NCI-H2081 (cell line): Measurements from ENCODE around the gene PDE1C.
A peak's percentile ranks its signal among the peaks of the same experiment; 100 is the strongest.

ENCODE experiments used
- DNase-seq, 2 experiments: peaks; one replicate each; lab custom pipeline; 2025; lab: John Stamatoyannopoulos, UW

The PDE1C gene

DNA sequence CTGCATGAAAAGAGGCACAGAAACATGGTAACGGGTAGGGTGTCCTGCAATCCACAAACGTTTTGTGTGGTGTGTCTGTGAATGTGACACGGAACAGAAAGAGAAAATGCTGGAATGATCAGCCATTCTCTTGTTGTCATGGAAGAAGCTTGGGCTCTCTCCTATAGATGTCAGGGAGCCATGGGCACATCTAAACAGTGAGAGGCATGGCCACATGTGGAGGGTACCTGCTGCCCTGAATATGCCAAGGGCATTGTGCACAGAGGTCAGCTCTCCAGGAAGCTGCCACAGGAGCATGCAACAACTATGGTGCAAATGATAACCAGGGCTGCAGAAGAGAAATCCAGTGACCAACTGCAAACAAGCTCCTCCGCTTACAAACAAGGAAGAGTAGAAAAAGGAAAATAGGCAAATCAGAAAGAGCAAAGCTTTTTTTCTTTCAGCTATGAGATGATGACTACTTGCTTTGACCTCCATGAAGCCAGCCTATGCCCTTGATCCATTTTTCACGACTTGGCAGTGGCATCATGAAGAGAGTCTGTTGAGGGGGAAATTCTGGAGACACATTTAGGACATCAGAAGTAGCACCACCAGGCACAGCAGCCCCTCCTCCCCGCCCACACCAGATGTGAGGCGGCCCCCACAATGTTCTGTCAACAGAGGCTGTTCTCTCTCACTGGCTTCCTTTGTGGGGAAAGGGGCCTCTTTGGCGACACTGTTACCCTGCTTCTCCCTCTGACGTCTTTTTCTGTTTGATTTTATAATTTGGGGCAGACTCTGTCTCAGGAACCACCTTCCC lies 4.8 kb upstream of the PDE1C start:
- DNase-seq, result no peak

DNA sequence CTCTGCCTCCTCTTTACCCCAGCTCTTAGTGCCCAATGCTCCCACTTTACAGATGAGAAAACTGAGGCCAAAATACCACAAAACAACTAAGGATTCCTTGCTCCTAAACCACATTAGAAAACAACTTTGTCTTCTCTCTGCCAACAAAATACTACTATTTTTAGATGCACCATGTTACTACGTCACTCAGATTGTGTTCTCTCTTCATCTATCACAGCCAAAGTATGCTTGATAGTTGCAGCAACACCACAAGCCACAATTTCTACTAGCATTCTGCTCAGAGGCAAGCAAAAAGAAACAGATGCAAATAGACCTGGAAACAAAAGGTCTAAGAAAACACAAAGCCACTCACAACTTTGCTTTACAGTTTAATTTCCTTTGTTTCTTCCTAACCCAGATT lies 3.3 kb upstream of the PDE1C start:
- DNase-seq, result no peak

DNA sequence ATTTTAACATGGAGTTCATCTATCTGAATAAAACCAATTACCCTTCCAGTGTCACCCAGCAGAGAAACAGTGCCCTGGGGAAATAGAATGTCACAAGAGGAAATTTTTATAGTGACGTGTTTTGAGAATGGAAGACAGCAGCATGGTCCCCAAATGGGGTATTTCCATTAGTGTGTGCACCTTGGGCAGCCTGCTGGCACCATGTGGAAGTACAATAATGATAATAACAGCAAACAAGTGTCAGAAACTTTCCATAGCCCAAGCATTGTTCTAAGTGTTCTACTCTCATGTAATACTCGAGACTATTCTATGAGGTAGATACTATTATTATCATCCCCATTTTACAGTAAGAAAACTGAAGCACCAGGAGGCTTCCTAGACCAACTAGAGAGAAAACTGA lies 2.2 kb upstream of the PDE1C start:
- DNase-seq, result no peak

DNA sequence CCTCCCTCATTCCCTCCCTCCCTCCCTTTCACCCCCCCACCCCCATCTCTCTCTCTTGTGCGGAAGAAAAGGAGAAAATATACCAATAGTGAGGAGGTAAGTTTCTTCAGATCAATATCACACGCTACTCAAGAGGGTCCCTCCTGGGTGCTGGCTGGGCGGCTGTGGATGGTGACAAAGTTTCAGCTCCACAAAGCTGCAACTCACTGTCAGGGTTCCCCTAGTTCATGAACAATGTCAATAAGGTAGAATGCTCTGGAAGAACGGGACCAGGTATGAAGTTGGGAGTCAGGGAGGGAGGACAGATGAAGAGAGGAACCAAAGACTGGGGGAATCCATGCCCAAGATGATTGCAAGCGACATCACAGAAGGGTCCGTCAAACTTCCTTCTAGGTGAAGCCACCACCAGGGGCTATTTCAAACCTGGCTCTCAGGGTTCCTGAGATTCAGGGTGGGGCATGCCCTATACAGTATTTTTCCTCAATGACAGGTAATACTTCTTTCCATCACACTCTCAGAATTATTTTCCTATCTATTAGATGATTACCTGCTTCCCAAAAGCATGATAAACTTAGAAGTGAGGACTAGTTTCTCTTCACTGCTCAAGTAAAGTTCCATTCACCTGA lies 1.4 kb upstream of the PDE1C start:
- no peak for DNase-seq

DNA sequence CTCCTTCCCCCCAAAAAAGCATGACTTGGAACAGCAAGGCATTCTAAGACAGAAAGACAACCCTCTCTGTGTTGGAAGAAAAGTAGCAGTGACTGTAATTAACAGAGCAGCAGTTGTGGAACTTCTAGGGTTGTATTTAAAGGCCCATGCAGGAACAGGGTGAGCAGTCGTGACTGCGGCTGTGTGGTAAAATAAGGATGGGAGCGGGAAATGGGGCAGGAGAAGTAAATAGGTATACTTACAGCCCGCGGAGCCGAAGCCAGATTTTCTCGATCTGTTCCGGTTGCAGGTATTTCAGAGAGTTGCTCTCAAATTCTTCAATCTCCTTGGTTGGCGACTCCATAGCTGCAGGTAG lies 179 bp downstream of the PDE1C start:
- DNase-seq, result no peak

DNA sequence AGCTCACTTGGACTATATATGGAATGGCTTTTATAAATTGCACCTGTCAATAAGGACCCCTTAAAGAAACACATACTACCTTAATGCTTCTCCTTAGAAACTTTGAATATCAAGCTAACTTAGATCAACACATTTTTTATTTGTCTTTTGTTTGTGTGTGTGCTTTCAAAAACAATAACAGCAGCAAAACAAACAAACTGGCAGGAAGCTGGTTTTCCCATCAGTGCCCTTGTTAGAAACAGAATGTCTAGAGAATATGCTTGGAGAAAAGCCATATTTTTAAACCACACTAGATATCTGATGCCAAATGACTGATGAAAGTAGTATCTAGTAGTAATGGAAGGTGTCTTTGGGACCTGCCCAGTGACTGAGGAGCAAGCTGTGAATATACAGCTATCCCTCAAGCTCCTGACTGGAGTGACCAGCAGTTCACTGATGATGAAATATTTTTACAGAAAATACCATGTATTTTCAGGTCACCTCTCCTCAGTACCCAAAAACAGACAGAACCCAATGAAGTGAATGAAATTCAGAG lies 1.0 kb downstream of the PDE1C start:
- no peak for DNase-seq

DNA sequence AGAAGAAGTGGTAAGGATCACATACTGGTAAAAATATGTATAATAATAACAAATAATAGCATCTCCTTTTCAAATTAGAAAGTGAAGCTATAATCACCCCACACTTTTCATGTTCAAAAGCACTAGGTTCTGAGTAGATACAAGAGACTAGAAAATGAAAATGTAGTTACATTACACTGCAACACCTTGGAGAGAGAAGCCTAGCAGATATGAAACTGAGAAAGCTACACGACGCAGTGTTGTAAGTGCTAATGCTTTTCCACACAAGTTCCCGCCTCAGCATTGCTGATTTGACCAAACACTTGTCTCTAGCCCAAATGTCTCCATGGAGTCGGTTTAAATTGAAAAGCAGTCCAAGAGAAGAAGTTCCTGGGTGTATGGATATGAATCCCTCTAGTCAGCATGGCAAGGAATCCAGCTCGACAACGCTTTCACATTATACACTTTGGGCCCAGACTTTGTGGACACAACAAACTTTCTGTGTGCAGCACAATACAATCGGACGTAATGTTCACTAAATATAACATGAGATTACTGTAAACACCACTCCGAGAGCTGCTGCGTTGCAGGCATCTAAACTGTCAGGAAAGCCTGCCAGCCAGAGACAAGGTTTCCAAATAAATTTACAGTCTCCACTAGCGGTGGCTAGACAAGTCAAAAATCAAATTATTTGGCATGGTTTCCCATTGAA lies 1.7 kb downstream of the PDE1C start:
- DNase-seq, result no peak

DNA sequence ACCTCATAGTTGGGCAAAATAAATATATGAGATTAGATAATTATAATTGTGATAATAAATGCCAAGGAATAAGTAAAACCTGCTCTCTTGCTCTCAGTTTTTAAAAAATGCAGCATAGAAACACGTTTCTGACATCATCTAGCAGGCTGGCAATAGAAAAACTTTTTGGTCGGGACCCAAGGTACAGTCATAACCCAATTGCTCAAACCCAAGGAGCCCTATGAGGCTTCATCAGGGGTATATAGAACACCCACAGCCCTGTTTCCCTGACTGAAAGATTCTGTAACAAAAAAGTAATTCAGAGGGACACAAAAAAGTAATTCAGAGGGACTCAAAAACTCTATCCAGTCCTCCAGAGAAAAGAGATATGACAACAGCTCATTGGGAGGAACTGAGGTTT lies 3.8 kb downstream of the PDE1C start:
- DNase-seq, result no peak

DNA sequence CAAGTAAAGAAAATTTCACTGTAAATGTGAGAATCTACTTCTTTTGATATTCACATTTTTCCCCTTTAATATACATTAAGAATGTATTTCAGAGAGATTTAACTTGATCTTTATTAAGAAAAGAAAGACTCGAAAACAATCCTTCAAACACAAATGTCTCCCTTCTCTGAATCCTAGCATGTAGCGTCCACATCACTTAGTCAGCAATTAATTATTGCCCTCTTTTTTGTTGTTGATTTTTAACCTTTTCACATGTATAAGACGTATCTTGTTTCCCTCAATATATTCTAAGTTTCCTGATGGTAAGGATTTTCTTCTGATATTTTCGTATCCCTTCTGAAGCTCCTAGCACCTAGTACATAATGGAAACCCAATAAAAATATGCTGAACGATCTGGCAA lies 6.6 kb downstream of the PDE1C start:
- DNase-seq, result no peak

DNA sequence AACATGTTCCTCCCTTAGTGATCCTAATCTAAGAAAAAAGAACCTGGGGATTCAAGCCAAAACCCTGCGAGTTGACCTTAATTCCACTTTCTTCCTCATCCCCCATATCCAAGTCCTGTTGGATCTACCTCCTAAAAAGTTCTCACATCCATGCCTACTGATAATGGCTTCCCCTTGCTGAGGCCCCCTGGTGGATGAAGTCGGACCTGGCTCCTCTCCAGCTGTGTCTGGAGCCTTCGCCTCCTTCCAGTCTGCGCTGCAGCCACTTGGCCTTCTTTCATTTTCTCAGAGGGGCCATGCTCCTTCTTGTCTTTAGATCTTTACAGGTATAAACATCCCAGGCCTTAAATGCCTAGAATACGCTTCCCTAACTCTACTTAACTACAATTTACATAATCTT lies 8.1 kb downstream of the PDE1C start:
- DNase-seq, result peak in 1 of 2 experiments; percentile 28

DNA sequence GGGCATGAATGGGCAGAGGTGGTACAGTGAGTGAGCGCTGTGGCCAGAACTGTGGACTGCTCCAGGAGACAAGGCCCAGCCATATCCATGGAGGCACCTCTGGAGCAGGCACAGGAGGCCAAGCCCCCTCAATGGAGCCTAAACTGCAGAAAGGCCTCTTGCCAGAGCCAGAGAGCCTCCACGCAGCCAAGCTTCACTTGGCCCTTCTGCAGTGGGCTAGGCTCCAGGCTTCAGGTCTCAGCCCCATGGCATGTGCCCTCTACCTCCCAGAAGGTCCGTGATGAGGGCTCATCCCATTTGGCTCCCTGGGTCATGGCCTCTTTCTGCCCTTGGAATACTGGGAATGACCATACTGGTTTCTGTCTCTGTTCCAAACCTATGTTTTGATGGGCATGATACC lies 8.9 kb downstream of the PDE1C start:
- no peak for DNase-seq

DNA sequence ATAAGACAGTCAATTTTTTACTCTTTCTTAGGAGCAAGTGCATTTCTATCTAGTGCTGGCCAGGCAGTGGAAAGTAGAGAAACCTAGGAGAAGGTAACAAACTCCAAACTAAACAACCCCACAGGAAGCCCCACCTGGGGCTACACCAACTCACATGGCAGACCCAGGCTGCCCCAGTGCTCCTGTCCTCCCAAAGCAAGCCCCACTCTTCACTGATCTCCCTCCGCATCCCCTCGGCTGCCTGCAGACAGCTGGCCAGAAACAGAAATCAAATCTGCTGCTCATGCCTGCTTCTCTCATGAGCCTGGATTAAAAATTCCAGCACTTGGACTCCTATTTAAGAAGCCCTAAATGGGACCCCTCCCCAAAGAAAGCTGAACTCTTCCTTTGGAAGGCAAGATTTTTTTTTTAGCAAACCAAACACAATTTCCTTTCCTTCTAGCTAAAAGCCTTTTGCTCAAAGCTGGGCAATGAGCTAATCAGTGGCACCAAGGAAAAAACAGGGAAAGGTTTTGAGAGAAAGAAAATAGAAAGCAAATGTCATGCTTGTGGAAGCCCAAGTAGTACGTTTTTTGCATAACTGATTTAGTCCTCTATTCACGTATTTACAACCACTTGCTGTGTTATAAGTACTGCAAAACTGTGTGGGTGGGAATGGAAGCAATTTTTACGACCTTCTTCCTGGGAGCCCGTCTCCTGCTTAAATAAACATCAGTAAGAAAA lies 10.8 kb downstream of the PDE1C start:
- no peak for DNase-seq

DNA sequence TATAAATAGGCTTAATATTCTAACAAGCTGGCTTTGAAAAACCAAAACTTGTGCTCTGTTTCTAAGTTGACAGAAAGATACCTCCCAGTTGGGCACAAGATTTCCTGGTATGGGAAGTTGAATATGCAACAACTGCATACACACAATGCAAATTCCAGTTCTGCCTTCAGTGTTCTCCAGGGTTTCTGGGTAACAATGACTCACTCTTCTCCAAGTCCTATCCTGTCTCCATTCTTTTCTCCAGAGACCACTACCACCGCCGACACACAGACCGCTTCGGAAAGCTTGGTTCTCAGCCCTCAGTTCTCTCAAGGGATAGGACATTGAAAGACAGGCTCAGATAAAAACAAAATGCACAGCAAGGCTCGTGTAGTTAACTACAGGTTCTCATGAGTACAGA lies 12.2 kb downstream of the PDE1C start:
- DNase-seq, result no peak

DNA sequence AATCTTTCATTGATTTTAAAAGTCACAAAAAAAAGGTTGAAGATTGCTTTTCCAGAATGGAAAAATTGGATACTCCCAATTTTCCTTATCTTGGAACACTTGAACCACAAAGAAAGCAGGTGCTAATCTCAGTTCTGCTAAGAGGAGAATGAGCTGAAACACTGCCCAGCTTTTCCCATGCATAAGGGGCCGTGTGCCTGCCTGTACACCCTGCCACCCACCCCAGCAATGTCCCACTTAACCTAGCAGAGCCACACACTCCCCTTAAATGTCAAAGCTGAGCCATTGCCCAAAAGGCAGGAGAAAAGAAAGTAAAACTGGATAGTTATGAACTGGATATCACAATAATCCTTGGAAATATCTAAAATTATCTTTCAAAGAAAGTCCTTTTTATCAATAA lies 13.4 kb downstream of the PDE1C start:
- no peak for DNase-seq

DNA sequence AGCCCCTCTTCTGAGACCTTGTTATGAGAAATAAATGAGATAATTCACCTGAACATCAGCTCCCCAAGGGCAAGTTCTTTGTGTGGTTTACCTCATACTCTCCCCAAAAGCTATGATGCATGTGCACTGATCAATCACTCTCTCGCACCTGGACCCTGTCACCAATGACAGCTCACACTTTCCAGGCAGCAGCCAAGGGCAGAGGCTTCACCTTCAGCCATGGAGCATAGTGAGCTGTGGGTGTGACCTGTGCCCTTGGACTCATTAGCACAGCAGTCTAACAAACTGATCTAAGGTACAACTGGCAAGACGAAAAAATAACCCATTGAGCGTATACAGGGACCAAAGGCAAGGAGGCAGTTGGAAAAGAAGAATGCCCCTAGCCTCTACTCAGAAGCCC lies 17.0 kb downstream of the PDE1C start:
- DNase-seq, result no peak

DNA sequence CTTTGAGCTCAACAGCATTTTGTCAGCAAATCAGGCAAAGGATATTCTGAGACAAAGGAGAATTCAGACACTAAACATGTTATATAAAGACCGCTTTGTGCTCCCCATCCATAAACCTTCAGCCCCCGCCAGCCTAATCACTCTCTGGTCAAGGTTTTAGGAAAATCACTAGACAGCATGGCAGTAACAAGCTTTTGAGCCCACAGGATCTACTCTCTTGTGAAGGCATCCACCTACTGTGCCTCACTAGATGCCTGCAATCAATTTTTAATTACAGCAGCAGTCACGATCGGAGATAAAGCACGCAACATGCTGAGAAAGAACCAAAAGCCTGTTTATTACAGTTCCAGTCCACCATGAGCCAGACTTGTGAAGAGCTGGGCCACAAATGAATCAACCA lies 19.1 kb downstream of the PDE1C start:
- DNase-seq, result no peak

DNA sequence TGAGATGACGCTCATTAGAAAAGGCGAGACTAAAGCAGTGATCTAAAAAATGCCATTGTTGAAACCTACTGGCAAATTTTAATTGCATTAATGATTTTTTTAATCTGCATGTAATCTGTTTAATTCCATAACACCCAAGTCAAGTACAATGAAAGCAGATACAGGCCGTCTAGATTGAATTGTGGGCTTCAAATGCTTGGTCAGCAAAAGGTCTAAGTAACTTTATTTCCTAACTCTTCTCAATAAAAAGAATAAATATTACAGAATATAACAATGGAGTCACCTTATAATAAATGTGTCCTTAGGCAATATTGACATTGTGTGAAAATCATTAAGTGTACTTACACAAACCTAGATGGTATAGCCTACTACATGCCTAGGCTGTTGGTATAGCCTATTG lies 20.6 kb downstream of the PDE1C start:
- no peak for DNase-seq

DNA sequence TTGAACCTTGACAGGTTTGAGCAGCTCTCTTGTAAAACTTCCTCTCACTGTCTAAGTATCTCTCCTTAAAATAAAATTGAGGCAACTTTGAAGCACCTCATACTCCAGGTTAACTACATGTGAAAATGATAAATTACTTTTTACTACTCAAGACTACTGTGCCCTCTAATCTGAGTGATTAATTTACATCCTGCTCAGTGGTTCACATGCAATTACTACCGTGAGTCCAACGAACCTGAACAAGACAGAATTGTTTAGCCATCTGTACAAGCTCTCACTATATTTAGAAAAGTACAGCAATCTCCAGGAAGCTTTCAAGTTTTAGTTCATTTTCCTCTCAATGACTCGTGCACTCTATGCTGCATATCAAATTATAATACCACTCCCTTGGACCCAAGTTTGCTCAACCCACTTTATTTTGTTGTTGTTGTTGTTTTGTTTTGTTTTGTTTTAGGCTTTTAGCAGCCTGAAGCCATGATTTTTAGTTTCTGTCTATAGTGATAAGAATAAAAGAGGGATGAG lies 21.2 kb downstream of the PDE1C start:
- no peak for DNase-seq

DNA sequence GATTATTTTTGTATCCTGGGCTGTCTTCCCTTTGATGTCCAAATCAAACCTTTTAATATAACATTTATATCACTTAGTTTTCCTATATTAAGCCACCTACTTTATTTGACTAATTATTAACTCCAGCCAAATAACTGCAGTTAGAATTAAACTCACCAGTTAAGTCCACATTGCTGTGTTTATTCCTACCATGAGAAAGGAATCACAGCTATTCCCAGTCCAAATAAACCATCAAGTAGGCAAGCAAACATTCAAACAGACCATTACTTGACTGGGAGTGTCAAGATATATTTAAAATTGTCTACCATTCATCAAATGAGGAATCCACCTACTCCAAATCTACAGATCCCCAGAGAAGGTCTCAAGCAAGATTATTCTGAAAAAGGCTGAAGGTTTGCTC lies 22.4 kb downstream of the PDE1C start:
- no peak for DNase-seq

DNA sequence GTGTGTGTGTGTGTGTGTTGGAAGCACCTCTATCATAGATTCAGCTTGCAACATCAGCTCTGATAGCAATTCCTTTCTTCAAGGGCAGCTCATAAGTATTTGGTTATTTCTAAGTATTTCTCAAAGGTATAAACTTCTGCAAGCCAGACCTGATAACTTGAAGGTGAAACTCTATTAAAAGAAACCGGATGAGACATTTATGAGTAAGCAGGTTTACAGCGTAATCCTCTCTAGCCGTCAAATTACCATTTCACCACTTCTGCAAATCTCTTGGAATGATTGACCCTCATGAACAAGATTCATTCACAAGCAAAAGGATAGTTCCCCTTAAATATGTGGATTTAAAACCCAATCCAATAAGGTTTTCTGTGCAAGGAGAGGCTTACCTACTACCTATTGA lies 23.1 kb downstream of the PDE1C start:
- DNase-seq, result no peak

DNA sequence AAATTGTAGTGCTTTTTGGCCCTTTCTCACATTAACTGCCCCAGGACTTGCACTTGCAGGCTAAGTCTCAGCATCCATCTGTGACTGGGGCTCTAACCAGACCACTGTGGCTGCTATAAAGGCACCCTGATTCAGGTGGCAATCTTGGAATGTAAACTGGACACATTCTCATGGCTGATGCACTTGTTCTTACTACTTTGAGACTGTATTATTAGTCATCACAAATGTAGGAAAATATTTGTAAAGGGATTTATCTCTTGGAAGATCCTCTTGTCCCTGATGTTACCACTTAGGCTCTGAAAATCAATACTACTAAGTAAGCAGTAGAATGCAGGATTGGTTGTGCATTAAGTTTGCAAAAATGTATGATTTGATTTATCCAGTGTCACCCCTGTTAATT lies 25.0 kb downstream of the PDE1C start:
- DNase-seq, result no peak

DNA sequence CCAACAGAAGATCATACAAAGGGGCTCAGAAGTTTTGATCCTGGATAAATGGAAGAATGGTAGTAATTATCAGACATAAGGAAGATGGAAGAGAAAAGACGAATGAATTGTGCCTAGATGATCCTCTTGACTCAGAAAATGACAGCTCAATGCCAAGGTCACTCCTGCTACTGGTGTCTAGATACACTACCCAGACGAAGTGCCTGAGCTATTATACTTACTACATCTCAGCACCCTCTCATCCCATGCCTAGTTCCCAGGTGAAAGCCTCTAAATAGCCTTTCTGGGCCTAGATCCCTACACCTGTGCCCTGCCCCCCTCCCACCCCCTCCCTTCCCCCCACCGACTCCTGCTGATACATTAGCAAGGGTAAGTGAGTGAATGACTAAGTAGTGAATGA lies 25.5 kb downstream of the PDE1C start:
- DNase-seq, result no peak
